ENCODE data around the gene ZFP2.
"Not testable (repeated sequence)": the region's sequence is repeated elsewhere in the genome, so short reads cannot be mapped to it uniquely, and the experiment has no call there.

ZFP2 gene

GRCh38 chr5:178866946-178867345 is 28.8 kb upstream of the ZFP2 start:
- no peak overlapping the region for H3K4me3 ChIP-seq
- DNase-seq (ENCODE audit: low spot score): no peak
- TF ChIP-seq, protein P1, sequence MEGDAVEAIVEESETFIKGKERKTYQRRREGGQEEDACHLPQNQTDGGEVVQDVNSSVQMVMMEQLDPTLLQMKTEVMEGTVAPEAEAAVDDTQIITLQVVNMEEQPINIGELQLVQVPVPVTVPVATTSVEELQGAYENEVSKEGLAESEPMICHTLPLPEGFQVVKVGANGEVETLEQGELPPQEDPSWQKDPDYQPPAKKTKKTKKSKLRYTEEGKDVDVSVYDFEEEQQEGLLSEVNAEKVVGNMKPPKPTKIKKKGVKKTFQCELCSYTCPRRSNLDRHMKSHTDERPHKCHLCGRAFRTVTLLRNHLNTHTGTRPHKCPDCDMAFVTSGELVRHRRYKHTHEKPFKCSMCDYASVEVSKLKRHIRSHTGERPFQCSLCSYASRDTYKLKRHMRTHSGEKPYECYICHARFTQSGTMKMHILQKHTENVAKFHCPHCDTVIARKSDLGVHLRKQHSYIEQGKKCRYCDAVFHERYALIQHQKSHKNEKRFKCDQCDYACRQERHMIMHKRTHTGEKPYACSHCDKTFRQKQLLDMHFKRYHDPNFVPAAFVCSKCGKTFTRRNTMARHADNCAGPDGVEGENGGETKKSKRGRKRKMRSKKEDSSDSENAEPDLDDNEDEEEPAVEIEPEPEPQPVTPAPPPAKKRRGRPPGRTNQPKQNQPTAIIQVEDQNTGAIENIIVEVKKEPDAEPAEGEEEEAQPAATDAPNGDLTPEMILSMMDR (IDR thresholded peaks at IDR 0.05): no peak
- H3K27ac ChIP-seq: no peak overlapping the region

DNA sequence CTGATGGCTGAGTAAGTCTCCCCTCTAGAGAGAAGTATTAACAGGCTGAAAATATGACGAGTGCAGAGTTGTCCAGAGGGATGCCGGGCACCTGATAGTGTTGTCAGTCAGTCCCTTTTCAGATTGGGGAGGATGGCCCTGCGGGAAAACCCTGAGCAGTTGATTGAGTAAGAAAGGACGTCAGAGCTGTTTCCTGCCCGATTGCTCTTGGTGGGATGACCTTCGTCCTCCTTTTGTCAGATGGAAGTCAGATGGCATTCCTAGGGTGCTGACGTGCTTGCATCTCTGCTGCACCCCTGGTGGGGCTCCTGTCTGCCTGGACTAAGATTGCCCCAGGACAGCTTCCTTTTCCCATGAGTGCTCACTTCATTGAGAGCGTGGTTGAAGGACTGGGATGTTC is 26.1 kb upstream of the ZFP2 start:
- Histone ChIP-seq H3K4me3 (no peak overlapping the region), H3K27ac (no peak overlapping the region)
- TF ChIP-seq, protein P1 (IDR thresholded peaks at IDR 0.05): no peak
- no peak for DNase-seq (ENCODE audit: low spot score)

DNA sequence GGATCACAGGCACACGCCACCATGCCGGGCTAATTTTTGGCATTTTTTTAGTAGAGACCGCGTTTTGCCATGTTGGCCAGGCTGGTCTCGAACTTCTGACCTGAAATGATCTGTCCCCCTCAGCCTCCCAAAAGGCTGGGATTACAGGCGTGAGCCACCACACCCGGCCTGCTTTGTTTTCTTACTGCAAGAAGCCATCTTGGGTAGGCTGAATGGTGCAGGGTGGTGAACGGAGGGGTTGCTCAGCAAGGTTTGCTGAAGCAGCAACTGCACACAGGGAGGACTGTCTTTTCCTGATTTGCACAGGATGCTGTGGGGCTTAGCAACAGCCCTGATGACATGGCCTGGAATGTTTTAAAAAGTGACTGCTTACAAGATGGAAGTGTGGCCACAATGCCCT is 25.3 kb upstream of the ZFP2 start:
- TF ChIP-seq, protein P1 (IDR thresholded peaks at IDR 0.05): no peak
- H3K27ac ChIP-seq: no peak overlapping the region
- no peak for DNase-seq (ENCODE audit: low spot score)
- H3K4me3 ChIP-seq: no peak overlapping the region

- DNase-seq (ENCODE audit: low spot score): no peak
- TF ChIP-seq, protein P1 (IDR thresholded peaks at IDR 0.05): no peak
- H3K27ac ChIP-seq: no peak overlapping the region
- no peak overlapping the region for H3K4me3 ChIP-seq
Observed at GRCh38 chr5:178872302-178872701, 23.4 kb upstream of the ZFP2 start.

GRCh38 chr5:178883115-178883694 is 12.5 kb upstream of the ZFP2 start:
- H3K4me3 ChIP-seq; DNase-seq (ENCODE audit: low spot score); H3K27ac ChIP-seq: not testable (repeated sequence)

- peak overlapping the region; percentile 25 for H3K4me3 ChIP-seq
- H3K27ac ChIP-seq: no peak overlapping the region
- no peak for DNase-seq (ENCODE audit: low spot score)
- TF ChIP-seq, protein P1 (IDR thresholded peaks at IDR 0.05): no peak
Observed at GRCh38 chr5:178883815-178884430, 11.8 kb upstream of the ZFP2 start.

GRCh38 chr5:178899289-178899688 is 3.6 kb downstream of the ZFP2 start:
- TF ChIP-seq, protein P1 (IDR thresholded peaks at IDR 0.05): no peak
- H3K4me3 ChIP-seq: no peak overlapping the region
- DNase-seq (ENCODE audit: low spot score): no peak
- no peak overlapping the region for H3K27ac ChIP-seq

All from coronary artery (tissue), 2 donors.